ENCODE results near the gene PAX8. TPM values are rescaled to one million over a fixed set of nuclear protein-coding genes. Genes with fewer than 3 reads are reported as not detected.

Gene PAX8
- total and polyA plus RNA-seq, 10 donors, result 0.06 to 2.8 (median 1.0) TPM

DNA sequence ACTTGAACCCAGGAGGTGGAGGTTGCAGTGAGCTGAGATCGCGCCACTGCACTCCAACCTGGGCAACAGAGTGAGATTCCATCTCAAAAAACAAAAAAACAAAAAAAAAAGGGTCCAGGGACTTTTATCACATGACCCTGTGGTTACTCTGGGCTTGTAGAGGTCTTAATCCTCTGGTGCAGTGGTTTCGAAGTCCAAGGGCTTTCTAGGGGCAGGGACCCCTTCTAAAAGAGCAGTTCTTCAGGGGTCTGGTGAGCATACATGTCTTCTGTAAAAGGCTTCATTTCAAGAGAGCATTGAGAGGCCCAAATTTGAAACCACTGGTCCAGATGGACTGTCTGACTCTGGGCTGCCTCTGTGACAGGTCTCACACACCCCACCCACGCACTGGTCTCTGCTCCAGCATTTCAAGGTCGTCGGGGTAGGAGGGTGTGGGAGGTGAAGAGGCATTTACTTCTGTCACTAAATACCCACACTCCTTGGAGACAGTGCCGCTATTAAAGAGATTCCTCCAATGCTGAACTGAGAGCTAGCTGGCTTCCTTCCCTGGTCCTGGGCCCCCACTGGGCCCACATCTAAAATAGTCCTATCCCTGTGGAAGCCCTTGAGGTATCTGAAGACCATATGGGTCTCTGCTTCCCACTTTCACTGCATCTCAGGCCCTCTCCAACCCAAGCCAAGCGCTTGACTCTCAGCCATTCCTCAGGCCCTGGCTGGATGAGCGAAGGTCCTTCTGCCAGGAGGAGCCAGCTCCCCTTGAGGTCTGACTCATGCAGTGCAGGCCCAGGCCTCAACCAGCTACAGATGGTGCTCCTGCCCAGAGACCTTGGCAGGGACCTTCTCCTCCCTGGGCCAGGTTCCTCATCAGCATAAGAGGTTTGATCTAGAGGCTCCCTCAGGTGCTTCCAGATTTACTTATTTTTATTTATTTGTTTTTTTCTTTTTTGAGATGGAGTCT, 44.8 kb downstream of the PAX8 start:
- TF ChIP-seq POLR2AphosphoS5 (IDR thresholded peaks at IDR 0.05) (no peak), POLR2A (IDR thresholded peaks at IDR 0.05) (no peak)
- TF ChIP-seq, protein P1, sequence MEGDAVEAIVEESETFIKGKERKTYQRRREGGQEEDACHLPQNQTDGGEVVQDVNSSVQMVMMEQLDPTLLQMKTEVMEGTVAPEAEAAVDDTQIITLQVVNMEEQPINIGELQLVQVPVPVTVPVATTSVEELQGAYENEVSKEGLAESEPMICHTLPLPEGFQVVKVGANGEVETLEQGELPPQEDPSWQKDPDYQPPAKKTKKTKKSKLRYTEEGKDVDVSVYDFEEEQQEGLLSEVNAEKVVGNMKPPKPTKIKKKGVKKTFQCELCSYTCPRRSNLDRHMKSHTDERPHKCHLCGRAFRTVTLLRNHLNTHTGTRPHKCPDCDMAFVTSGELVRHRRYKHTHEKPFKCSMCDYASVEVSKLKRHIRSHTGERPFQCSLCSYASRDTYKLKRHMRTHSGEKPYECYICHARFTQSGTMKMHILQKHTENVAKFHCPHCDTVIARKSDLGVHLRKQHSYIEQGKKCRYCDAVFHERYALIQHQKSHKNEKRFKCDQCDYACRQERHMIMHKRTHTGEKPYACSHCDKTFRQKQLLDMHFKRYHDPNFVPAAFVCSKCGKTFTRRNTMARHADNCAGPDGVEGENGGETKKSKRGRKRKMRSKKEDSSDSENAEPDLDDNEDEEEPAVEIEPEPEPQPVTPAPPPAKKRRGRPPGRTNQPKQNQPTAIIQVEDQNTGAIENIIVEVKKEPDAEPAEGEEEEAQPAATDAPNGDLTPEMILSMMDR (IDR thresholded peaks at IDR 0.05 in 8 of 11, conservative IDR thresholded peaks at IDR 0.05 in 3 of 11), result no peak
- Histone ChIP-seq H3K4me3 (no peak overlapping the region), H3K36me3 (peaks cover 0 to 14% (median 0%) of the 10 kb centered on the region in 6 donors), H3K27me3 (replicated peaks in 1 of 7) (no peaks in the 10 kb centered on the region), H3K4me1 (peaks cover 0 to 34% (median 2%) of the 10 kb centered on the region in 6 donors), H3K27ac (no peak overlapping the region), H3K9me3 (no peaks in the 10 kb centered on the region)
- no peak for DNase-seq
- intact Hi-C loops (cut with DNase I; ENCODE audit: low total_unique reads), result no loop called here
- 81 to 86% (median 84%) methylated on average over 9 of the region's 9 CpGs for WGBS, 5 donors

DNA sequence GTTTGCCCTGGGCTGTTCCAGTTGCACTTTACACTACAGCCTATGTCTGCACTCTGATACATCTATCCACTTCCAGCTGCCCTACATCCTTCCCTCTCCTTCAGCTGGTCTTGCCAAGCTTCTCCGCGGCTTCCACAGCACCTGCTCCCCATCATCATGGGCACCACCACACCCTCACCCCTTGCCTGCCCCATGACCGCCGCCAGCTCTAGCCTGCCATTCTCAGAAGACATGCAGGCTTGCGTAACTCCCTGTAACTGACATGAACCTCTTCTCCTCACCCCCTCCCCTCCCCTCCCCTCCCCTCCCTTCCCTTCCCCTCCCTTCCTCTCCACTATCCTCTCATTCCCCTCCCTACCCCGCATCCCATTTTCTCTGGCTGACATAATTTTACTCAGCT, 46.0 kb downstream of the PAX8 start:
- DNase-seq, result no peak
- H3K36me3 ChIP-seq, result peaks cover 0 to 4% (median 0%) of the 10 kb centered on the region in 6 donors
- no peak overlapping the region for H3K4me3 ChIP-seq
- TF ChIP-seq, protein P1 (IDR thresholded peaks at IDR 0.05 in 8 of 11, conservative IDR thresholded peaks at IDR 0.05 in 3 of 11), result no peak
- TF ChIP-seq POLR2A (IDR thresholded peaks at IDR 0.05) (no peak), POLR2AphosphoS5 (IDR thresholded peaks at IDR 0.05) (no peak)
- H3K27ac ChIP-seq, result no peak overlapping the region
- intact Hi-C loops (cut with DNase I; ENCODE audit: low total_unique reads), result no loop called here
- no peaks in the 10 kb centered on the region for H3K27me3 ChIP-seq (replicated peaks in 1 of 7)
- 42 to 73% (median 63%) methylated on average over 6 of the region's 6 CpGs for WGBS, 5 donors
- peaks cover 0 to 29% (median 2%) of the 10 kb centered on the region in 6 donors for H3K4me1 ChIP-seq
- H3K9me3 ChIP-seq, result no peaks in the 10 kb centered on the region

DNA sequence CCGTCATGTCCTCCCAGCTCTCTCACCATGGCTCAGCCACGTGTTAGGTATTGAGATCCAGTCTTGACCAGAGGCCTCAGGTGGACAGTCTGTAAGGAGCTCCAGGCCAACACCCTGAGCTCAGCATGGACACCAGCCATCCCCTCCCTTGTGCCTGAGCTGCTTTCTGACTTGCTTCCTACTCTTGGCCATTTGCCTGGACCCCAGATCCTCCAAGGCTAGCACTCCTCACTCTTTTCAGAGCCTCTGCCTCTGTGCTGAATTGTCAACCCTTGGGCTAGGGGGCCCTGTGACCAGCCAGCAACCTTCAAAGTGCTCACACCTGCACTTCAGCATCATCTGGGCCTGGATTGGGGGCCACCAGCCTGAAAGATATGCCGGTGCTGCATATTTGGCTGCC, 46.6 kb downstream of the PAX8 start:
- Histone ChIP-seq H3K27ac (no peak overlapping the region), H3K4me1 (peaks cover 0 to 23% (median 1%) of the 10 kb centered on the region in 6 donors), H3K36me3 (no peaks in the 10 kb centered on the region), H3K27me3 (replicated peaks in 1 of 7) (no peaks in the 10 kb centered on the region), H3K4me3 (no peak overlapping the region), H3K9me3 (no peaks in the 10 kb centered on the region)
- 87 to 97% (median 93%) methylated on average over 3 of the region's 3 CpGs for WGBS, 5 donors
- TF ChIP-seq POLR2AphosphoS5 (IDR thresholded peaks at IDR 0.05), result no peak
- no peak for TF ChIP-seq POLR2A (IDR thresholded peaks at IDR 0.05)
- TF ChIP-seq, protein P1 (IDR thresholded peaks at IDR 0.05 in 8 of 11, conservative IDR thresholded peaks at IDR 0.05 in 3 of 11), result no peak
- DNase-seq, result no peak
- intact Hi-C loops (cut with DNase I; ENCODE audit: low total_unique reads), result no loop called here

DNA sequence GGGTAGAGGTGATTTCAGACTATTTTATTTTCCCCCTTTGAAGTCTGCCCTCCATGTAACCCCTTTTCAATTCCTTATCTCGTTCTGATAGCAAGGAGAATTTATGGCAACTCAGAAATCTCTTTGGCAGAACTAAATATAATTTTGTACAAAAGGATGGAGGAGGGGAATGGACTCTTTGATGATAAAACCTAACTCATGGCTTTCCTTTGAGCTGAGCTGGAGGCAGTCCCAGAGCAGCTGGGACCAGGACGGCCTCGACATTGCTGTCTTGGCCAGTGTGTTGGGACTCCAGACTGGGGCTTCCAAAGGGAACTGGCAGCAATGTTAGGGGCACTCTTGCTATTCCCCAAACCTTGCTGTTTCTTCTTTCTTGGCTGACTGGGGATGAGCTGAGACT, 47.7 kb downstream of the PAX8 start:
- WGBS, 5 donors, result 73 to 83% (median 78%) methylated on average over 3 of the region's 3 CpGs
- H3K27ac ChIP-seq, result no peak overlapping the region
- H3K4me1 ChIP-seq, result peaks cover 0 to 14% (median 0%) of the 10 kb centered on the region in 6 donors
- H3K9me3 ChIP-seq, result no peaks in the 10 kb centered on the region
- H3K4me3 ChIP-seq, result no peak overlapping the region
- no peaks in the 10 kb centered on the region for H3K27me3 ChIP-seq (replicated peaks in 1 of 7)
- no peak for DNase-seq
- no peaks in the 10 kb centered on the region for H3K36me3 ChIP-seq
- TF ChIP-seq POLR2A (IDR thresholded peaks at IDR 0.05) (no peak), POLR2AphosphoS5 (IDR thresholded peaks at IDR 0.05) (no peak)
- TF ChIP-seq, protein P1 (IDR thresholded peaks at IDR 0.05 in 8 of 11, conservative IDR thresholded peaks at IDR 0.05 in 3 of 11), result no peak
- intact Hi-C loops (cut with DNase I; ENCODE audit: low total_unique reads), result no loop called here
